DMS 273 (cell line): ENCODE results near the gene ZCCHC7.
"Not testable (repeated sequence)": the region's sequence is repeated elsewhere in the genome, so short reads cannot be mapped to it uniquely, and the experiment has no call there.

Experiments used
- DNase-seq: peaks from one replicate; lab custom pipeline; 2025; ENCODE audit not compliant: unreplicated experiment; lab: John Stamatoyannopoulos, UW

ZCCHC7 gene

GRCh38 chr9:37120843-37121335 lies 515 bp downstream of the ZCCHC7 start:
- peak; percentile 73 for DNase-seq

GRCh38 chr9:37121881-37122280 lies 1.5 kb downstream of the ZCCHC7 start:
- DNase-seq: no peak

- DNase-seq: no peak
Observed at GRCh38 chr9:37126214-37126788, 5.9 kb downstream of the ZCCHC7 start.

GRCh38 chr9:37127018-37127417 lies 6.6 kb downstream of the ZCCHC7 start:
- DNase-seq: no peak

GRCh38 chr9:37128051-37128450 lies 7.7 kb downstream of the ZCCHC7 start:
- DNase-seq: no peak

GRCh38 chr9:37134166-37134565 lies 13.8 kb downstream of the ZCCHC7 start:
- DNase-seq: no peak

- DNase-seq: no peak
Observed at GRCh38 chr9:37141015-37141414, 20.6 kb downstream of the ZCCHC7 start.

GRCh38 chr9:37144762-37145161 lies 24.4 kb downstream of the ZCCHC7 start:
- DNase-seq: no peak

GRCh38 chr9:37146410-37146809 lies 26.0 kb downstream of the ZCCHC7 start:
- no peak for DNase-seq

GRCh38 chr9:37148181-37148580 lies 27.8 kb downstream of the ZCCHC7 start:
- DNase-seq: no peak

GRCh38 chr9:37149666-37150308 lies 29.4 kb downstream of the ZCCHC7 start:
- DNase-seq: no peak

- no peak for DNase-seq
Observed at GRCh38 chr9:37150415-37150814, 30.0 kb downstream of the ZCCHC7 start.

- DNase-seq: no peak
Observed at GRCh38 chr9:37151812-37152211, 31.4 kb downstream of the ZCCHC7 start.

- DNase-seq: no peak
Observed at GRCh38 chr9:37152365-37152764, 32.0 kb downstream of the ZCCHC7 start.

- no peak for DNase-seq
Observed at GRCh38 chr9:37155601-37156000, 35.2 kb downstream of the ZCCHC7 start.

GRCh38 chr9:37156205-37156604 lies 35.8 kb downstream of the ZCCHC7 start:
- no peak for DNase-seq

- no peak for DNase-seq
Observed at GRCh38 chr9:37156781-37157356, 36.5 kb downstream of the ZCCHC7 start.

- DNase-seq: no peak
Observed at GRCh38 chr9:37157726-37158377, 37.5 kb downstream of the ZCCHC7 start.

- DNase-seq: no peak
Observed at GRCh38 chr9:37163299-37163698, 42.9 kb downstream of the ZCCHC7 start.

GRCh38 chr9:37164335-37164734 lies 44.0 kb downstream of the ZCCHC7 start:
- DNase-seq: not testable (repeated sequence)

GRCh38 chr9:37165644-37166043 lies 45.3 kb downstream of the ZCCHC7 start:
- DNase-seq: no peak

- no peak for DNase-seq
Observed at GRCh38 chr9:37167456-37168047, 47.2 kb downstream of the ZCCHC7 start.
